Osteocyte (in vitro differentiated cells): Measurements from ENCODE around the gene ADAMTS3. TPM values are rescaled to one million over a fixed set of nuclear protein-coding genes. Genes with fewer than 3 reads are reported as not detected.

Source experiments
- DNase-seq: peaks from one replicate; pipeline ENCODE4 v3.0.0; 2021; ENCODE audit warnings: mixed read lengths; ENCODE audit not compliant: unreplicated experiment; ENCODE audit errors: extremely low spot score
- H3K27ac Mint-ChIP-seq: one replicate; pipeline ENCODE4 v1.8.0; 2021; ENCODE audit warnings: mild to moderate bottlenecking, mixed read lengths; ENCODE audit not compliant: unreplicated experiment
- H3K27me3 Mint-ChIP-seq: one replicate; pipeline ENCODE4 v1.8.0; 2021; ENCODE audit warnings: mixed read lengths; ENCODE audit not compliant: unreplicated experiment
- H3K36me3 Mint-ChIP-seq: one replicate; pipeline ENCODE4 v1.8.0; 2021; ENCODE audit warnings: mixed read lengths; ENCODE audit not compliant: unreplicated experiment
- H3K4me1 Mint-ChIP-seq: one replicate; pipeline ENCODE4 v1.8.0; 2021; ENCODE audit warnings: mixed read lengths; ENCODE audit not compliant: unreplicated experiment
- H3K4me3 Mint-ChIP-seq: one replicate; pipeline ENCODE4 v1.8.0; 2021; ENCODE audit warnings: mild to moderate bottlenecking, moderate library complexity, mixed read lengths; ENCODE audit not compliant: unreplicated experiment
- H3K9me3 Mint-ChIP-seq: one replicate; pipeline ENCODE4 v1.8.0; 2021; ENCODE audit warnings: mixed read lengths; ENCODE audit not compliant: unreplicated experiment
- total RNA-seq: library from RNA; stranded (reverse); gene quantifications from 2 replicates; pipeline ENCODE4 v1.2.1, GENCODE V29; 2021
- TF ChIP-seq, protein P1 (sequence below): fragments of 200-600 bp; sonication (generic); IDR thresholded peaks from 2 replicates; pipeline ENCODE4 v1.5.0; 2021; ENCODE audit warnings: antibody characterized with exemption, mild to moderate bottlenecking, moderate library complexity

Gene ADAMTS3
- total RNA-seq, 1 donor from 2014 or later, result 1.4 TPM

DNA sequence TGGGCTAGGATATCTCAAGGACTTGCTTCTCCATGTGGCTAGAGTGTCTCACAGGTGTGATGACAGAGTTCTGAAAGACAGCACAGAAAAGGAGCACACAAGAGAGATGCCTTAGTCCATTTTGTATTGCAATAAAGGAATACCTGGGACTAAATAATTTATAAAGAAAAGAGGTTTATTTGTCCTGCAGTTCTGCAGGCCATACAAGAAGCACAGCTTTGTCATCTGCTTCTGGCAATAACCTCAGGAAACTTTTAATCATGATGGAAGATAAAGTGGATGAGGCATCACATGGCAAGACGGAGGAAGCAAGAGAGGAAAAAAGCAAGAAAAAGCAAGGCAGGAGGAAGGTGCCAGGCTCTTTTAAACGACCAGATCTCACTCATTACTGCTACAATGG, 126.9 kb downstream of the ADAMTS3 start:
- TF ChIP-seq, protein P1, sequence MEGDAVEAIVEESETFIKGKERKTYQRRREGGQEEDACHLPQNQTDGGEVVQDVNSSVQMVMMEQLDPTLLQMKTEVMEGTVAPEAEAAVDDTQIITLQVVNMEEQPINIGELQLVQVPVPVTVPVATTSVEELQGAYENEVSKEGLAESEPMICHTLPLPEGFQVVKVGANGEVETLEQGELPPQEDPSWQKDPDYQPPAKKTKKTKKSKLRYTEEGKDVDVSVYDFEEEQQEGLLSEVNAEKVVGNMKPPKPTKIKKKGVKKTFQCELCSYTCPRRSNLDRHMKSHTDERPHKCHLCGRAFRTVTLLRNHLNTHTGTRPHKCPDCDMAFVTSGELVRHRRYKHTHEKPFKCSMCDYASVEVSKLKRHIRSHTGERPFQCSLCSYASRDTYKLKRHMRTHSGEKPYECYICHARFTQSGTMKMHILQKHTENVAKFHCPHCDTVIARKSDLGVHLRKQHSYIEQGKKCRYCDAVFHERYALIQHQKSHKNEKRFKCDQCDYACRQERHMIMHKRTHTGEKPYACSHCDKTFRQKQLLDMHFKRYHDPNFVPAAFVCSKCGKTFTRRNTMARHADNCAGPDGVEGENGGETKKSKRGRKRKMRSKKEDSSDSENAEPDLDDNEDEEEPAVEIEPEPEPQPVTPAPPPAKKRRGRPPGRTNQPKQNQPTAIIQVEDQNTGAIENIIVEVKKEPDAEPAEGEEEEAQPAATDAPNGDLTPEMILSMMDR, result no peak
- H3K27ac Mint-ChIP-seq, result no peak overlapping the region
- H3K9me3 Mint-ChIP-seq, result no peaks in the 10 kb centered on the region

DNA sequence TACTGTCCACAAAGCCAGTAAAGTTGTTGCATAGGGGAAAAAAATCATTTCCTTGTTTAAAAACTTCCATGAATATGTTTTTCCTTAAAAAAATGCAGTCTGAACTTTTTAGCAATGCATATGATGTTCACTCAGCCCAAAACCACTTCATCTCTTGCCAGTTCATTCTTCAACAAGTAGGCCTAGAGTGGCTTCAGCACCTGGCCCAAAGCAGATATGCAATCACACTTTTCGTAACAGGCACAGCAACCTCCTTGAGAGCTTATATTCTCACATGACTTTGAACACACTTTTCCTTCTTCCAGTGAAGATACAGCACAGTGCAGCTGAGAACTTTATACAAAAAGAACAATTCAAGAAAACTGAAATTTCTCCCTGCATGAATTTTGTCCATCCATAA, 128.6 kb downstream of the ADAMTS3 start:
- DNase-seq, result no peak
- Mint-ChIP-seq H3K36me3 (no peaks in the 10 kb centered on the region), H3K27me3 (peaks cover 2% of the 10 kb centered on the region), H3K4me1 (no peaks in the 10 kb centered on the region), H3K9me3 (no peaks in the 10 kb centered on the region), H3K27ac (no peak overlapping the region), H3K4me3 (no peak overlapping the region)
- TF ChIP-seq, protein P1, result no peak

More for the DNA sequence above, 126.9 kb downstream of the ADAMTS3 start:
- Mint-ChIP-seq H3K4me3 (no peak overlapping the region), H3K27me3 (peaks cover 2% of the 10 kb centered on the region), H3K4me1 (no peaks in the 10 kb centered on the region), H3K36me3 (no peaks in the 10 kb centered on the region)
- no peak for DNase-seq

DNA sequence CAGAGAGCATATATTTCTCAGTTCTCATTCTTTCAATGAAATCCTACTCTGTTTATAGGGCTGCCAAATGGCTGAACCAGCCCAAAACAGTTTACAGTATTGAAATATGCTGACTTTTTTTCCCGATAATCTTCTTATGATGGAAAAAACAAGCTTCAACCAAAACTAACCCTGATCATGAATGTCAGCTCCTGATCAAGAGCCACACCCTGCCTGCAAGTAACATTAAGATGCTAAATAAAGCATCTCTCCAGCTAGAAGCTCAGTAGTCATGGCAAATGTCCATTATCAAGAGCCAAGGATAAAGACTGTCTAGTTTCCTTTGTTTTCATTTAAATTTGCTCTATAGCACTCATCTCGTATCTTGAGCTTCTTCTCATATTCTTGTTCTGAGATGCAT, 136.0 kb downstream of the ADAMTS3 start:
- DNase-seq, result no peak
- Mint-ChIP-seq H3K4me3 (no peak overlapping the region), H3K9me3 (no peaks in the 10 kb centered on the region), H3K27ac (no peak overlapping the region), H3K36me3 (no peaks in the 10 kb centered on the region), H3K27me3 (peaks cover 2% of the 10 kb centered on the region), H3K4me1 (no peaks in the 10 kb centered on the region)
- TF ChIP-seq, protein P1, result no peak

DNA sequence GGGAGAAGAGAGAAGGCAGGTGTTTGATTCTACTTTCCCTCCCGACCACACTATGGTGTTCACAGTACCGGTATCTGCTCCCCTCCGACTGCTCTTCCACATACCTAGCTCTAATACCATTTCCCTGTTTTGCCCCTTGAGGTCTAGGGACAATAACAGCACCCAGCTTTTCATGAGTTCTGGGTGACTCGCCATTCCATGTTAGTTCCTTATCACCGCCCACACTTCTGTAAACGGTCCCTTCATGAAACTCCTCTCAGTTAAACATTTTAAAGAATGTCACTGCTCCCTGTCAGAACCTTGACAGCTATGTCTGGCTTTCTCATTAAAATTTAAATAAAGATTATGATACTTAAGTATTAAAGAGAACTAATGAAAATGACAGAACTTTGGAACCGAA, 136.7 kb downstream of the ADAMTS3 start:
- Mint-ChIP-seq H3K4me1 (no peaks in the 10 kb centered on the region), H3K27me3 (peaks cover 4% of the 10 kb centered on the region), H3K27ac (no peak overlapping the region), H3K36me3 (no peaks in the 10 kb centered on the region), H3K9me3 (no peaks in the 10 kb centered on the region), H3K4me3 (no peak overlapping the region)
- DNase-seq, result no peak
- TF ChIP-seq, protein P1, result no peak

DNA sequence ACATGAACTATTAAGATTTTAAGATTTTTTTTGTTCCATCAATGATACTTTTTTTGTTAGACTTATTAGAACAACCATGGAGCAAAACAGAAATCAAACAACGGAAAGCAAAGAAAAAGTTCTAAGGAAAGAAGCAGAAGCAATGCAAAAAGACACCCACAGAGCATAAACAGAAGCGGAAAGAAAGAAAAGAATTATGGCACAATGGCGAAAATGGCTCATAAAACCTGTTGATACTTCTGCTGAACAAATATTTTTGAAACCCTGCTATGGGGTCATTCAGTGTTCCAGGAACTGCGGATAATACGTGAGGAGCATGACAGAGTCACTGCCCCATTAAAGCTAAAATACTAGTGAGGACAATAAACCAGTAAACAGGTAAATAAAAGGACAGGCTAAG, 138.0 kb downstream of the ADAMTS3 start:
- TF ChIP-seq, protein P1, result no peak
- H3K9me3 Mint-ChIP-seq, result no peaks in the 10 kb centered on the region
- DNase-seq, result no peak
- H3K27ac Mint-ChIP-seq, result no peak overlapping the region
- H3K4me1 Mint-ChIP-seq, result no peaks in the 10 kb centered on the region
- H3K4me3 Mint-ChIP-seq, result no peak overlapping the region
- no peaks in the 10 kb centered on the region for H3K36me3 Mint-ChIP-seq
- peaks cover 4% of the 10 kb centered on the region for H3K27me3 Mint-ChIP-seq
